GM18519 (cell line): Measurements from ENCODE around the gene ATG4D.
"Not testable (repeated sequence)": the region's sequence is repeated elsewhere in the genome, so short reads cannot be mapped to it uniquely, and the experiment has no call there.

Experiments used
- ATAC-seq: cut with Tn5 transposase; IDR thresholded peaks from one replicate; pipeline ENCODE4 v1.9.1; 2021; ENCODE audit warnings: mild to moderate bottlenecking, moderate library complexity; ENCODE audit not compliant: unreplicated experiment, low FRiP score

The ATG4D gene

GRCh38 chr19:10573793-10574192 is 30.1 kb downstream of the ATG4D start:
- not testable (repeated sequence) for ATAC-seq

DNA sequence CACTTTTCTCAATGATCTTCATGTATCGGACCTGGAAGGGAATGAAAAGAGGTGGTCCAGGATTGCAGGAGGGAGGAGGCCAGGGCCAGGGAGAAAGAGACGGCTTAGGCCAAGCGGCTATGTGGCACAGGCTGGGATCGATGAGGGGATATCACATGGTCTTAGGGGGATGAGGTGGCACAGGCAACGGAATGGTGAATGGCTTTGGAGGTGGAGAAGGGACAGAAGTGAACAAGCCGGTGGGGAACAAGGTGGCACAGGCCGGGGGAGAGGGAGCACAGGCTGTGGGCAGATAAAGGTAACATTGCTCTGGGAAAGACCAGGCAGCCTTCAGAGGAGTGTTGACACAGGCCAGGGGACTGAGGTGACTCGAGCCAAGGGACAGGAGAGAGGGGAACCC is 30.8 kb downstream of the ATG4D start:
- no peak for ATAC-seq

DNA sequence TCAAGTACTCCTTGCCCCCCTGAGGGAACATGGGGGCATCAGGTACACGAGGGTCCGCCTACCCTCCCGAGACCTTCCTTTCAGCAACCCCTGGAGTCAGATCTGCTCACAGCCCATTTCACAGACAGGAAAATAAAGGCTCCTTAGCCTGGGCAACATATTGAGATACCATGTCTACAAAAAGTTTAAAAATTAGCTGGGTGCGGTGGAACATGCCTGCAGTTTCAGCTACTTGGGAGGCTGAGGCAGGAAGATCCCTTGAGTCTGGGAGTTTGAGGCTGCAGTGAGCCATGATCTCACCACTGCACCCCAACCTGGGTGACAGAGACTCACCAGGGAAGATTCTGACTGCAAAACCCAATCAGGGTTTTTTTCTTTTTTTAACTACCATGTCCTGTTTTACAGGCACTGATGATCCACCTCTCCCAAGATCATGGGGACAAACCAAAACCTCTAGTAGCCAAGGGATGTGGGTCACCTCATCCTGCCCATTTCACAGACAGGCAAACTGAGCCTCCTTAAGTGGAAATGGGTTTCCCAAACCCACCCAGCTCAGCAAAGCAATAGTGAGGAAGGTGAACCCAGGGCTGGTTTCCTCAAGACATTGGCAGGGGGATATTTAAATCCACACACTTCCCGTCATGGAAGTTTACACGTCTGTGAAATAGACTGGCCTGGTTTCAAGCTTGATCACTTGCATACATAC is 31.5 kb downstream of the ATG4D start:
- no peak for ATAC-seq

- ATAC-seq, result no peak
Observed at GRCh38 chr19:10577951-10578350, 34.2 kb downstream of the ATG4D start.

DNA sequence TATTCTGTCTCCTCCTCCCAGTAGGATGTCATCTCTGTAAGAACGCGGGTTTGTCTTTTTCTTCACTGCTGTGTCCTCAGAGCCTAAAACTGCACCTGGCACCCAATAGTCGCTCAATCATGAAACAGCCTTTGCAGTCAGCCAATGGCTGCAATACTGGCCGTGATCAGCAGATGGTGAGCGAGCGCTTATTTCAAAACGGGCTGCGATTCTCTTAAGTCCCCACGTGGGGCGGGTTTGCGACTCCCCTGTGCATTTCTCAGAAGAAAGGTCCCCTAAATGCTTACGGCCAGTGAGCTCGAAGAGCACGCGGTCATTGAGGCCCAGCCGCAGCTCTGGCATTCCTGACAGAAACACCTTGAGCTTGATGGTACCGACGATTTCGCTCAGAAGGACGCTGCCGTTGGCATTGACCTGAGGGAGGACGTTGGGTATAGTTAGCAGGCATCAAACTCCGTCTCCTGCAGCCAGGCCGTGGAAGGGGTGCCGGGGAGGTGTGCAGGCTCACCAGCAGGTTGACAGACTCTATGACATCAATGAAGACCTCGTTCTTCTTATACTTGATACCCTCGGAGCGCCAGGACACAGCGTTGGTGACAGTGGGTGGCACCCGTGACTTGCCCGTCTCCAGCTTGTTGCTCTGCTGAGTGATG is 37.4 kb downstream of the ATG4D start:
- ATAC-seq, result no peak

- ATAC-seq, result no peak
Observed at GRCh38 chr19:10582091-10582490, 38.4 kb downstream of the ATG4D start.

- no peak for ATAC-seq
Observed at GRCh38 chr19:10583036-10583776, 39.5 kb downstream of the ATG4D start.

GRCh38 chr19:10586396-10586795 is 42.7 kb downstream of the ATG4D start:
- no peak for ATAC-seq

DNA sequence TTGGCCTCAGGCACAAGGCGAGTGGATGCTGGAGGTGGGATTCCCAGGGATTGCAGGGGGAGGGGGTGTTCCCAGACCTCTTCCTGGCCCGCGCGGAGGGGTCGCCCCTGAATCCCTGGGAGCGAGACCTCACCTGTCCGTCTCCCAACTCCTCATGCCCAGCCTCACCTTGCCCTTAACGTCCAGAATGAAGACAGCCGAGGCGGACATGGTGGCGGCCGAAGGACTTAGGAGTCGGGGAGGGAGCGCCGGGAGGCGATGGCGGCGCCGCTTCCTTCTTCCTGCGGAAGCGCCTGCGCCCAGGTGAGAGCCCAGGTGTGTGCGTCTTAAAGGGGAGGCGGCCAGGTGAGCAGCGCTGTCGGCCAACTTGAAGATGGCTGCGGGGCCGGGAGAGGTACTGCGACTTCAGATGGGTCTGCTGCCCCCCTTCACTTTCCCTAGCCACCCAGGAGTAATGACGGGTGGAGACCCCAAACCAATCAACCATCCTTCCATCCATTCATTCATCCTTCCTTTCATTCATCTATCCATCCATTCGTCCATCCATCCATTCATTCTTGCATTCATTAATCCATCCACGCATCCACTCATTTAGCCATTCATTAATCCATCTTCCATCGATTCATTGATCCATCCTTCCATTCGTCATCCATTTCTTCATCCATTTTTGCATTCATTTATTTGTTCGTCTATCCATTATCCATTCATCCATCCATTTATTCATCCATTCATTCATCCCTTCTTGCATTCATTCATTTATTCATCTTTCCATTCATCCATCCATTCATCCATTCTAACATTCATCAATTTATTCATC is 43.5 kb downstream of the ATG4D start, which contains the start of gene AP1M2:
AP1M2 (minus strand) TSS at position 291 of the 817 bp plus-strand sequence; CDS start at position 210, 81 bp downstream.
- no peak for ATAC-seq

DNA sequence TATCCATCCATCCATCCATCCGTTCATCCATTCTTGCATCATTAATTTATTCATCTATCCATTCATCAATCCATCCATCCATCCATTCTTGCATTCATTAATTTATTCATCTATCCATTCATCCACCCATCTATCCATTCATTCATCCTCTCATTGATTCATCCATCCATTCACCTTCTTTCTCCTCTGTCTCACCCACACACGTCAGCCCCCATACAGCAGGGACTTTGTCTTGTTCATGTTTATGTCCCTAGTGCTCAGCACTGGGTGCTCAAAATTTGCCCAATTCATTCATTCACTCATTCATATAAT is 44.1 kb downstream of the ATG4D start:
- ATAC-seq, result no peak

- no peak for ATAC-seq
Observed at GRCh38 chr19:10593148-10593547, 49.4 kb downstream of the ATG4D start.

DNA sequence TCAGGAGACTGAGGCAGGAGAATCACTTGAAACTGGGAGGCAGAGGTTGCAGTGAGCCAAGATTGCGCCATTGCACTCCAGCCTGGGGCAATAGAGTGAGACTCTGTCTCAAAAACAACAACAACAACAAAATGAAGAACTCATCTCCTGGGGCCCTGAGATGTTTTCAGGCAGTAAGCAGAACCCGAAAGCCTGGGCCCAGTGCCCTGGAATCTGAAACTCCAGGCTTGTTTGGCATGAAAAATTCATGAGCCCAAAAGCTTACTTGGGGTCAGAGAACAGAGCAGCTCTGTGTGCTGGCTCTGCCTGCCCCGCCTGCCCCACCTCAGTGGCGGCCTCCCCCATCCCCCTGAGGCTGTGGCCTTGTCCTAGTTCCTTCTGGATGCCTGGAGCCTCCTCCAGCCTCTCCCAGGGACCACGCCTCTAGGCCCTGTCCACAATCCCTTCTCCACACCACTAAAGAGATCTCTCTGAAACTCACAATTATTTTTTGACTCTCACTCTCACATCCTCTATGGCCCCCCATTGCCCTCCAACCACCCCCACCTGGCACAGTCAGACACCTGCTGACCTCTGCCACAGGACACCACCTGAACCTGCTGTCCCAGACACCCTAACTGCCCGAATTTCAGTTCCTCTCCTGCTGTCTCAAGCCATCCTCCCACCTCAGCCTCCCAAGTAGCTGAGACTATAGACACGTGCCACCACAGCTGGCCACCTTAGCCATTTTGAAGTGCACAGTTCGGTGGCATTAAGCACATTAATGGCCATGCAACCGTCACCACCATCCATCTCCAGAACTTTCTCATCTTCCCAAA is 50.3 kb downstream of the ATG4D start:
- no peak for ATAC-seq

DNA sequence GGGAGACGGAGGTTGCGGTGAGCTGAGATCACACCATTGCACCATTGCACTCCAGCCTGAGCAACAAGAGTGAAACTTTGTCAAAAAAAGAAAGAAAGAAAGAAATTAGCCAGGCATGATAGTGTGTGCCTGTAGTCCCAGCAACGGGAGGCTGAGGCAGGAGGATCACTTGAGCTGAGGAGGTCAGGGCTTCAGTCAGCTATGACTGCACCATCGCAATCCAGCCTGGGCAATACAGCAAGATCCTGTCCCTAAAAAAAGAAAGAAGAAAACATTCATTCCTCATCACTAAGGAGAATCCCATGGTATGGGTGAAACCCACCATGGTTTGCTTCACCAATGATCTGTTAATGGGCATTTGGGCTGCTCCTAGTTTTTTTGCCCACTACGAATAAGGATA is 56.4 kb downstream of the ATG4D start:
- no peak for ATAC-seq

DNA sequence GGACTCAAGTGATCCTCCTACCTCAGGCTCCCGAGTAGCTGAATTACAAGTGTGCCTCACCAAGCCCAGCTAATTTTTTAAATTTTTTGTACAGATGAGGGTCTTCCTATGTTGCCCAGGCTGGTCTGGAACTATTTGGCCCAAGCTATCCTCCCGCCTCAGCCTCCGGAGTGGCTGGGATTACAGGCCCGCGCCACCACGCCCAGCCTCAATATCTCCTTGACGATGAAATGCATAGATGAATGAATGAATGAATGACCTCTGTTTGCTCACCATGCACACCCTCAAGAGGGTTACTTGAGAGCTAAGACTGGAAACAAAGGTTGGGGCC is 58.3 kb downstream of the ATG4D start:
- ATAC-seq, result no peak

- peak; percentile 41 for ATAC-seq
Observed at GRCh38 chr19:10602330-10603083, 58.8 kb downstream of the ATG4D start.
